ENCODE measurements around the gene GBP7.
"Not testable (repeated sequence)": the region's sequence is repeated elsewhere in the genome, so short reads cannot be mapped to it uniquely, and the experiment has no call there.

Gene GBP7, protein sequence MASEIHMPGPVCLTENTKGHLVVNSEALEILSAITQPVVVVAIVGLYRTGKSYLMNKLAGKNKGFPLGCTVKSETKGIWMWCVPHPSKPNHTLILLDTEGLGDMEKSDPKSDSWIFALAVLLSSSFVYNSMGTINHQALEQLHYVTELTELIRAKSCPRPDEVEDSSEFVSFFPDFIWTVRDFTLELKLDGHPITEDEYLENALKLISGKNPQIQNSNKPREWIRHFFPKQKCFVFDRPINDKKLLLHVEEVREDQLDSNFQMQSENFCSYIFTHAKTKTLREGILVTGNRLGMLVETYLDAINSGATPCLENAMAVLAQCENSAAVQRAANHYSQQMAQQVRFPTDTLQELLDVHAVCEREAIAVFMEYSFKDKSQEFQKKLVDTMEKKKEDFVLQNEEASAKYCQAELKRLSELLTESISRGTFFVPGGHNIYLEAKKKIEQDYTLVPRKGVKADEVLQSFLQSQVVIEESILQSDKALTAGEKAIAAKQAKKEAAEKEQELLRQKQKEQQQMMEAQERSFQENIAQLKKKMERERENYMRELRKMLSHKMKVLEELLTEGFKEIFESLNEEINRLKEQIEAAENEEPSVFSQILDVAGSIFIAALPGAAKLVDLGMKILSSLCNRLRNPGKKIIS

DNA sequence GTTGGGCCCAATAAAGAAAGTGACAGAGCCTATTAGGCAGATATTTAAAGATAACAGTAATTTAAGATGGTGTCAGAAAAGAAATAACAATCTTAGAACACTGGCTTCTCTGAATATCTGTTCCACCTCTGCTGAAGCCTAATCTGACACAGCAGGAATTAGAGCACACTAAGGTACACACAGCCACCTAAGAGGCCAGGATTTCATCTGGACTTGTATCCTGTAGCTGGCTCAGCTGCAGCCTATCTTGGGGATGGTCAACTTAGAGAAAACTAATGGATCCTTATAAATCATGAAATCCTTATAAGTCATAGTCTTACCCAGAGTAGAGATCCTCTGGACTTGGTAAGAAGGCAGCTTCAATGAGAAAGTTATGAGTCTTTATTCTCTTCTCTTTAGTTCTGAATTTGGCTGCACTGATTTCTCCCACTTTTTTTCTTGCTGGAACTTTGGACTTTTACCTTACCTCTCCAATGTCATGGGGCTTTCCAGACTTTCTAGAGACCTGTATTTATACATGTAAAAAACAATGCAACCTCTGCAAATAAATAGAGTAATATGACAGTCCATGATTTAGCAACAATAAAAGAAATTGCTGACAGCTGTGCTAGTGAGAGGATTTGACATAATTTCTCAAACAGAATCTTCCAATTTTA lies at the start of gene GBP7:
GBP7 (minus strand) TSS at position 403 of the 656 bp plus-strand sequence. CDS start 4,068 bp downstream, outside the sequence.
- no peak for DNase-seq (ENCODE audit: low read depth)

DNA sequence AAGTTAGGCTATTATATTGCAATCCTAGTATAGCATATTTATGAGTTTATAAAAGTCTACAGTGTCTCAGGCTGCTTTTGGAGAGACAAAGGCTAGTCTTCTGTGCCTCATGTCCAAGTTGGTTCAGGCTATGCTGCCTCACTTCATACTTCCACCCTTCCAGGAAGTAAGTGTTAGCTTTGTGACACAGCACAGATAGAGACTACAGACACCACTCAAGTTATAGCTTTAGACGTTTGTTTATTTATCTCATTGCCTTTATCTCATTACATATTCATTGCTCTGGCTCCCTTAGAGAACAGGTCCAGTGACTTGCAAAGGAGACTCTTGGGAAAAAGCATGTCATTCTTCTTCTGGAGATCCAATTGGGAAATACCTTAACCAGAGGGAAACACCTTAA lies 45.5 kb upstream of the GBP7 start:
- no peak for DNase-seq (ENCODE audit: low read depth)

DNA sequence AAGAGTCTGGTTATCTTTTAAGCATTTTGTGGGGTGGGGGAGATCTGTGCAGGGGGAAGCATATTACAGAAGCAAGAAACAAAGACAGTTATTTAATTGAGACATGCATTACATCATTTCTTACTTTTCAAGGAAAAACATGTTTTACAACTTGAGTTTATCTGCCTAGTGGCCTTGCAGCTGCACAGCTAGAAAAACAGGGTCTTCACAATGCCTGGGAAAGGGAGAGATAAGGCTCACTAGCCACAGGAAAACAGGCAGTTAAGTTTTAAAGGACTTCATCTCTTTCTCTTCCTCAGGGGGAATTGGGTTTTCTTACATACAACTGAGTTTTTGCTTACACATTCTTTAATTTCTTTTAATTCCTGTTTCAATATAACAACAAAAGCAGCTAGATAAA lies 44.0 kb upstream of the GBP7 start:
- DNase-seq (ENCODE audit: low read depth), result not testable (repeated sequence)

- not testable (repeated sequence) for DNase-seq (ENCODE audit: low read depth)
These were observed 43.1 kb upstream of the GBP7 start for GRCh38 chr1:89218941-89219340.

- DNase-seq (ENCODE audit: low read depth), result no peak
These were observed 37.5 kb upstream of the GBP7 start for GRCh38 chr1:89213347-89213746.

DNA sequence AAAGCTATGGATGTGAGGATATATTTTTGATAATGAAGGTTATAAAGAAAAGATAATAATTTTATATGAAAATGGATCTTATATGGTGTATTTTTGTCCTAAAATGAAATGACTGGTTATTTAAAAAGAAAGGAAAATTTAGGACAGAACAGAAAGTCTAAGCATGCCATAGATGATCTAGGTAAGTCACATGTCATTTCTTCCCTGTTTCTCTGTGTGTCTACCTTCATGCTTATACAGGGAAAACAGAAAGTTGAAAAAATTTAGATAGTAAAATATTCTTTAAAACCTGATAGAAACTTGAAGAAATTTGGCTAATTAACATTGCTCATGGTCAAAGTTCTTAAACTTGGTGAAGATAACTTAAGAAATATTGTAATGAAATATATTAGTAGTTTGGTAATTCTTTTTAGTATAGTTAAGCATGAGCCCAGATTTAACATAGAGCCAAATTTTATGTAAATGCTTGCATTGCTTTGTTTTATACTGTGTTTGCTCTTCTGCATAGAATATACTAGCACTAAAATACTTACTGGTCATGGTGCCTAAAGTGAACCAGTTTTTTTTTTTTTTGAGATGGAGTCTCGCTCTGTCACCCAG lies 35.3 kb upstream of the GBP7 start:
- DNase-seq (ENCODE audit: low read depth), result no peak

DNA sequence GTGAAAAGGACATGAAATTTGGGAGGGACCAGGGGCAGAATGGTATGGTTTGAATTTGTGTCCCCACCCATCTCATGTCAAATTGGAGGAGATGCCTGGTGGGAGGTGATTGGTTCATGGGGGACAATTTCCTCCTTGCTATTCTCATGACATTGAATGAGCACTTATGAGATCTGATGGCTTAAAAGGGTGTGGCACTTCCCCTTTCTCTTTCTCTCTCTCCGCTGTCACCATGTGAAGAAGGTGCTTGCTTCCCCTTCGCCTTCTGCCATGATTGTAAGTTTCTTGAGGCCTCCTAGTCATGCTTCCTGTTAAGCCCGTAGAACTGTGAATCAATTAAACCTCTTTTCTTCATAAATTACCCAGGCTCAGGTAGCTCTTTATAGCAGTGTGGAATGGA lies 30.6 kb upstream of the GBP7 start:
- no peak for DNase-seq (ENCODE audit: low read depth)

DNA sequence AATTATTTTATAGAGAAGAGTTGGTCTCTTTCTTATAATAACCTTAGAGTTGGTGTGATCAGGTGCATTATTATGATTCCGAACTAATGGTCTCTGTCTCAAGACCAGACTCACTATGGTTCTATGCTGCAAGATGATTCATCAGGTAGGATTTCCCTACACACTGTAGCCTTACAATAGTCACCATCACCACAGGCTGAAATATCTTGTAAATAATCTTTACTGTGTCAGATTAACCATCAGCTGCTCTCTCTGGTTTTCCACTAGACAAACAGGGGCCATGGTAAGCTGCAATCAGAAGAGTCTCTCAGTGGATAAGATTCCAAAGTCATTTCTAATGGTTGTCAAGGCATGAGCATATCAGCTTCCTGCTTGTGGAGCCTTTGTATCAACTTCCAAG lies 27.4 kb upstream of the GBP7 start:
- peak; percentile 49 for DNase-seq (ENCODE audit: low read depth)

DNA sequence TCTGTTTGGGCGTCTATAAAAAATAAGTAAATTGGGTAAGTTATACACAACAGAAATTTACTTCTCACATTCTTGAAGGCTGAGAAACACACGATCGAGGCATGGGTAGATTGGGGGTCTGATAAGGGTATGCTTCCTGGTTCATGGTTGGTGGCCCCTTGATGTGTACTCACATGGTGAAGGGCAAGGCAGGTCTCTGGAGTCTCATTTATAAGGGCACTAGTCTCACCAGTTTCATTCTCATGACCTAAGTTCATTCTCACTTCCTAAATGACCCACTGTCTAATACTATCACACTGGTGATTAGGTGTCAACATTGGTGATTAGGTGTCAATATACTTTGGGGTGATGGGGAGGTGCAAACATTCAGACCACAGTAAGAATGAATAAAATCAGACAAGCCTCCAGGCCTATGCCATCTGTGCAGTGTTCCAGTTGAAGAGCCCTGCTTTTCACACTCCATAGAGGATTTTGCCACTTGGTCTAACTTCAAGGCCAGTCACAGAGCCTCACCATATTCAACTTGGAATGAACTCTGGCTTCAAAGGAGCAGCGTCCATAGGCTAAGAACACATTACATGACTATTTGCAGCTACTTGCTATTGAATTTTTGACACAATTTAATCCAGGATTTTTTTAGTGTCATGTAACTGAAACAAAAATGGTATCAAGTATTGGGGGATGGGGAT lies 25.4 kb upstream of the GBP7 start:
- no peak for DNase-seq (ENCODE audit: low read depth)

DNA sequence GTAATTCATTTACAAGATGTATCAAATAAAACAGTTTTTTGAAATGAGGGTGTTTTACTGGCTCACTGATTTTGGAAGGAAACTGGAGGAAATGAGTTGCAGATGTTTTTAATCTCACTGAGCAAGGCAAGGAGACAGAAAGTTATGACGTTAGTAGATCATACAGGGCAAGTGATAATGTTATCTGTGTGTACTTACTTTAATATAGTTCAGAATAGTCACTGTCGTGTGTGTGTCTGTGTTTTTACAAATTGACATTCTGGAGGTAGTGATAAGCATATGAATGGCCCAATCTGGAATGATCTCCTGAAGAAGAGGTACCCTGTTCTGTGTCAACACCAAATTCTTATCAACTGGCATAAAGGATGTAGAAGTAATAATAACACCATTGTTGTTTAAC lies 24.9 kb upstream of the GBP7 start:
- DNase-seq (ENCODE audit: low read depth), result no peak

GRCh38 chr1:89199525-89200031 lies 23.8 kb upstream of the GBP7 start:
- no peak for DNase-seq (ENCODE audit: low read depth)

DNA sequence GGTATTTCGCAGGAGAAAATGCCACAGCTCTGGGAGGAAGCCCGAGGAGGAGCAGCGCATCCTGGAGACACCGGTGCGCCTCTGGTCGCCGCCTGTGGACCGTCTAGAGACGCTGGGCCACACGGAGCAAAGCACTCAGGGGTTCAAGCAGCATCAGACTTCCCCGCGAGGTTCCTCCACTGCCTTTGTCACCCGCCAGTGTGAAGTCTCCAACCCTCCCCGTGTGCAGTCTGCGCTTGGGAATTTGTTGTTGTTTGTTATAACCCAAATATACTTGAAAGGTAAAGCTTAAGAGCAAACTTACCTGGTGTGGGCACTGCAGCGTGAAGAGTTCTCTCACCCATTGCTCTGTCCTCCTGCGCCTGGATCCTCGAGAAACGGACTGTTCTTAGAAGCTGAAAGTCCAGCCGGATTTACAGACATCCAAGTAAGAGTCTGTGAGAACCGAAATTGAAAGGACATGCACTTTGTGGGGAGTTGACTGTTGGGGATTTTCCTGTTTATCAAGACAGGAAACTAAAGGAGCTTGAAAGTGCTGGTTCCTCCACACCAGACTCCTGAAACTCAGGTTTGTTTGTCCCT lies 22.8 kb upstream of the GBP7 start, which contains the start of gene GBP4:
GBP4 (minus strand) TSS at position 452 of the 582 bp plus-strand sequence; CDS start at position 344, 108 bp downstream.
- peak; percentile 41 for DNase-seq (ENCODE audit: low read depth)

DNA sequence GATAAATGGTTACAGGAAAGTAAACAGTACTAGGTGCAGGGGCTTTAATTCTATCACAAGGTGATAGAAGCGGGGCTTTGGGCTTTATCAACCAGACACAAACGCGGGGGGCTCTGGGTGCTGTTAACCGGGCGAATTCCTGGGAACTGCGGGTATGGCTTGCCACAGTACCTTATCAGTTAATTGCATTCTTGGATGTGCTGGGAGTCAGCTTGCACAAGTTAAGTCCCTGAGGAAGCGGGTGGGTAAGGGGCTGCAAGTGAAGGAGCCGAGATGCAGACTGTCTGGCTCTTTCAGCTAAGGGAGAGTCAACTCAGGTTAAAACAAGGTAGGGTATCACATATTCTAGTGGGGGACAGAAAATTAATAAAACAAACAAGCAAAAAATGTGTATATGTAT lies 22.3 kb upstream of the GBP7 start:
- no peak for DNase-seq (ENCODE audit: low read depth)

DNA sequence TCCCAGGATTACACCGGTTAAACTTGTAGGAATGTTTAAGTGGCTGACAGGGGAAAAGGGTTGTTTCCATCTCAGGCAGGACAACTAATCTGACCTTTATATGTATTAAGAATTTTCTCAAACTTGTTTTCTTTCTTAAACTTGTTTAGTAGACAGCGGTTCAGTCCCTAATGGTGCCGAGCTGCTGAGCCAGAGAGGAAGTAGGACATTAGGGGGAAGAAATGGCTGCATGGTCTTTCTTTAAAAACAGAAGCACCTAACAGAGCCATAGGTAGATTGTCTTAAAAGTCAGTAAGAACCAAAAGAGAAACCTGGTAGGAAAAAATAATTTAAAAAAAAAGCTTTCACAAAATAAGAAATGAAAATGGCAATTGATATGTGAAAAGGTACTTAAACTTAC lies 19.7 kb upstream of the GBP7 start:
- DNase-seq (ENCODE audit: low read depth), result no peak

DNA sequence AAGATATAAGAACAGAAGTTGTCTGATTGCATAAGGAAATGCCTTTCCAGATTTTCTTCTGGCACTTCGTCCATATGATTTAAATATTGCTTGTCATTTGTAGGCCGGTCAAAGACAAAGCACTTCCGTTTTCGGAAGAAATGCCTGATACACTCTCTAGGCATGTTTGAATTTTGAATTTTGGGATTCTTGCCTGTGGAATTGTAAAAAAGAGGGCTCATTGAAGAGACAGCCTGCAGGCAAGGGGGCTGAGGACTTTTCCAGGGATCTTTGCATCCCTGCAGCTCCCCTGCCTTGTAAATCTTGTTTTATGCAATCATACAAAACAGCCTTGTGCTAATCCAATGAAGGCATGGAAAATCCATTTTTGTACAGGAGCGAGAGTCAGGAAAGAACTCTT lies 15.5 kb upstream of the GBP7 start:
- DNase-seq (ENCODE audit: low read depth), result no peak

DNA sequence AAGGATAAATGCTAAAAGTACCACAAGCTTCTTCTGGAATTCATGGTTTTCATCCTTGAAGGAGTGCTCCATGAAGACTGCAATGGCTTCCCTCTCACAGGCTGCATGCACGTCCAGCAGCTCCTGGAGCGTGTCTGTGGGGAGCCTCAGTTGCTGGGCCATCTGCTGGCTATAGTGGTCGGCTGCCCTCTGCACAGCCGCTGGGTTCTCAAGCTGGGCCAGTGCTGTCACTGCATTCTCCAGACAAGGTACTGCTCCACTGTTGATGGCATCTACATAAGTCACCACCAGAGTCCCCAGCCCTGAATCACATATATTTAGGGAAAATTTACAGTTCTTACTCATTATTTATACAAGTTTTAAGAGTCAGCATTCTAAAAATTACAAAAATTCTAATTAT lies 14.2 kb upstream of the GBP7 start:
- DNase-seq (ENCODE audit: low read depth), result no peak

DNA sequence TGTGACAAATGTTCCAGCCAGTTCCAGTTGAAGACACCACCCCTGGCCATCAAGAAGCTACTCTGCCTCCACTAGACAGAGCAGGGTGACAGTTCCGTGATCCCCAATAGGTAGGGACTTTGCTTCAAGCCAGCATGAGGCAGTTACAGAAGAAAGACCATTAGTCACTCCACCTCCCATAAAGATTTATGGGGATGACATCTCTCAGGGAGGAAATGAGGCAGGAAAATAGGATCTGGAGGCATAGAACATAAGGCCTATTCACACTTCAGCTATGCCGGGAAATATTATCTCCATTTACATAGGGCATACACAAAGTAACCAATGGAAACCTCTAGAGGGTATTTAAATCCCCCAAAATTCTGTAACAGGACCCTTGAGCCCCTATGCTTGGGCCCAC lies 3.5 kb upstream of the GBP7 start:
- peak; percentile 42 for DNase-seq (ENCODE audit: low read depth)

GRCh38 chr1:89176971-89177370 lies 1.2 kb upstream of the GBP7 start:
- DNase-seq (ENCODE audit: low read depth), result peak; percentile 27

DNA sequence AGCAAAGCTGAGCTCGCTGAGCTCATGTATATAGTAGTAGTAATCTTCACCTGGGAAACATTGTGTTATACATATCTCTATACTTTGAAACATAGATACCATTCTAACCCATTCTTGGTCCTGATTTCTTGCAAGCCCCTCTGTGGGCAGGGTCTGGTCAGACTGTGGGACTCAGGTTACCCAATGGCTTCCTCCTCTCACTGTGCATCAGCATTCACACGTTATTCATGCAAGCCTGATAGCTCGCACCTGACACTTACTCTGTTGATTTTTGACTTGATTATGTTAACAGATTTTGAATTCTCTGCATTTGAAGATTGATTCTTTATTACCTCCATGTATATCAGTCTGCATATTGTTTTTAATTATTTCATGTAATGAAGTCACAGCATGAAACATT lies 1.3 kb downstream of the GBP7 start:
- DNase-seq (ENCODE audit: low read depth), result no peak

DNA sequence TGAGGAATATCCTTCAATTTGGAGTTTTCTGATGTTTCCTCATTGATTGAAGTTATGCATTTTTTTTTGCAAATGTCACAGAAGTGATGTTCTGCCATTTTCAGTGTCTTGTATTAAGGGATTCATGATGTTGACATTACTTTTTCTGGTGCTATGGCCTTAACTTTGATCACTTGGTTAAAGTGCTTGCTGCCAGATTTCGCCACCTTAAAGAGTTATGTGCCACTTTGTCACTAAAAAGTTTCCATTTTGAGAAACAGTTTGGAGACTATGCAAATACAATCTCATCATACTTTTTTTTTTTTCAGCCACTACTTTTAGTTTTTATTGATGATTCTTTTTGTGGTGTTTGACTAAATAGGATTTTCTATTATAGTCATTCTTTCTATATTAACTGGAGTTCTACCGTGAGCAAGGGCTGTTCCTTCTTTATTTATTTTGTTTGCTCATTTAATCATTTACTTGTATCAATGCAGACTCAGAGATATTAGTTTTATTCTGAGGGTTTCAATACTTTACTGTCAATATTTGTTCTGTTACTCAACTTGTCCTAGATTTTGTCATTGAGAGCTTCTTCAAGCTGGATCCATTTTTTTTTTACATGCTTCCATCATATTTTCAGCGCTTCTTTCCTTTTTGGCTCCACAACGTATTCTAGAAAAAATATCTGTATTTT lies 3.2 kb downstream of the GBP7 start:
- no peak for DNase-seq (ENCODE audit: low read depth)

DNA sequence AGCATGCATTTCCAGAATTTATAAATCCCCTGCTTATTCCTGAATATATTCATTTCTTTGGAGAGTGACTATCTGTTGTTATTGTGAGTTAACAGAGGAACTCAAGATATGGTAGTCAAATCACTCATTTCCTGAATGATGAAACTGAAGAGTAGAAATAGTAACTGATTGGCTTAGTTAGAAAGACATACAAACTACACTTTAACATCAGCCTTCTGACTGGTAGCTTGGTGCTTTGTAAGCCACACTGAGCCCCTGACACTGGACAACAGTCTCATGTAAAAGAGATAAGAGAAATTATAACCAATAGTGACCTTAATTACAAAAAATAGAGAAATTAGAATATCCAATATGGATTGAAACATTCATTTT lies 4.8 kb downstream of the GBP7 start:
- DNase-seq (ENCODE audit: low read depth), result no peak
